ENCODE measurements around the gene ARID1B. TPM values are rescaled to one million over a fixed set of nuclear protein-coding genes. Genes with fewer than 3 reads are reported as not detected.

Gene ARID1B
- total RNA-seq, 1 experiment from 2014 or later, result 60.3 TPM

DNA sequence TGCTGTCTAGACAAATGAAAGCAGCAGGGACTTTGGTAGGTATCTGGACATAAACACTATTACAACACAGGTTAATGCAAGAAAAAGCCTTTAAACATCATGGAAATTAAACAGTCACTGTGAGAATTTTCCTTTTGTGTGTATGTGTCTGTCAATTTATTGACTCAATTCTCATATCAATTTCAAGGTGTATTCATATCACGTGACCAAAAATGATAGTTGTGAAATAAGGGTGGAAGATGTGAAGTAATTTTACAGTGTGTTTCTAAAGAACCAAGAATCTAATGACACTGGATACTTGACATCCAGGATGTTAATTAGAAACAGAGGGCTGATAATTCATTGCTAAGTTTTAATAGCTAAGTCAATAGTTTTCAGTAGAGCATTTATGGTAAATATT, 302.1 kb downstream of the ARID1B start:
- H3K4me1 Mint-ChIP-seq, result peaks cover 59% of the 10 kb centered on the region
- TF ChIP-seq, protein P1, sequence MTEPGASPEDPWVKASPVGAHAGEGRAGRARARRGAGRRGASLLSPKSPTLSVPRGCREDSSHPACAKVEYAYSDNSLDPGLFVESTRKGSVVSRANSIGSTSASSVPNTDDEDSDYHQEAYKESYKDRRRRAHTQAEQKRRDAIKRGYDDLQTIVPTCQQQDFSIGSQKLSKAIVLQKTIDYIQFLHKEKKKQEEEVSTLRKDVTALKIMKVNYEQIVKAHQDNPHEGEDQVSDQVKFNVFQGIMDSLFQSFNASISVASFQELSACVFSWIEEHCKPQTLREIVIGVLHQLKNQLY (CRISPR knock-in tag; IDR thresholded peaks at IDR 0.05), result no peak
- TF ChIP-seq FOXP1 (CRISPR knock-in tag; IDR thresholded peaks at IDR 0.05; ENCODE audit: borderline replicate concordance) (no peak), CBFB (CRISPR knock-in tag; IDR thresholded peaks at IDR 0.05; ENCODE audit: low read depth) (no peak), ESRRA (CRISPR knock-in tag; IDR thresholded peaks at IDR 0.05; ENCODE audit: borderline replicate concordance) (no peak), TCF7 (CRISPR knock-in tag; IDR thresholded peaks at IDR 0.05; ENCODE audit: low read depth) (no peak), ZNF317 (CRISPR knock-in tag; IDR thresholded peaks at IDR 0.05; ENCODE audit: borderline replicate concordance, low read depth) (no peak), ZNF138 (CRISPR knock-in tag; conservative IDR thresholded peaks at IDR 0.05) (no peak), ZBTB21 (CRISPR knock-in tag; IDR thresholded peaks at IDR 0.05; ENCODE audit: borderline replicate concordance) (no peak), TEAD4 (CRISPR knock-in tag; IDR thresholded peaks at IDR 0.05) (no peak), PRRX2 (CRISPR knock-in tag; IDR thresholded peaks at IDR 0.05) (no peak), ZNF423 (CRISPR knock-in tag; IDR thresholded peaks at IDR 0.05) (no peak), NFE2L1 (CRISPR knock-in tag; IDR thresholded peaks at IDR 0.05) (no peak), IRF2 (CRISPR knock-in tag; IDR thresholded peaks at IDR 0.05; ENCODE audit: borderline replicate concordance, low read depth) (no peak), RELA (CRISPR knock-in tag; IDR thresholded peaks at IDR 0.05; ENCODE audit: borderline replicate concordance) (no peak), ETV6 (CRISPR knock-in tag; IDR thresholded peaks at IDR 0.05) (no peak)
- TF ChIP-seq, protein P2, sequence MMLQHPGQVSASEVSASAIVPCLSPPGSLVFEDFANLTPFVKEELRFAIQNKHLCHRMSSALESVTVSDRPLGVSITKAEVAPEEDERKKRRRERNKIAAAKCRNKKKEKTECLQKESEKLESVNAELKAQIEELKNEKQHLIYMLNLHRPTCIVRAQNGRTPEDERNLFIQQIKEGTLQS (CRISPR knock-in tag; conservative IDR thresholded peaks at IDR 0.05), result no peak
- TF ChIP-seq, protein P3, sequence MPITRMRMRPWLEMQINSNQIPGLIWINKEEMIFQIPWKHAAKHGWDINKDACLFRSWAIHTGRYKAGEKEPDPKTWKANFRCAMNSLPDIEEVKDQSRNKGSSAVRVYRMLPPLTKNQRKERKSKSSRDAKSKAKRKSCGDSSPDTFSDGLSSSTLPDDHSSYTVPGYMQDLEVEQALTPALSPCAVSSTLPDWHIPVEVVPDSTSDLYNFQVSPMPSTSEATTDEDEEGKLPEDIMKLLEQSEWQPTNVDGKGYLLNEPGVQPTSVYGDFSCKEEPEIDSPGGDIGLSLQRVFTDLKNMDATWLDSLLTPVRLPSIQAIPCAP (CRISPR knock-in tag; IDR thresholded peaks at IDR 0.05), result no peak
- TF ChIP-seq, protein P4, sequence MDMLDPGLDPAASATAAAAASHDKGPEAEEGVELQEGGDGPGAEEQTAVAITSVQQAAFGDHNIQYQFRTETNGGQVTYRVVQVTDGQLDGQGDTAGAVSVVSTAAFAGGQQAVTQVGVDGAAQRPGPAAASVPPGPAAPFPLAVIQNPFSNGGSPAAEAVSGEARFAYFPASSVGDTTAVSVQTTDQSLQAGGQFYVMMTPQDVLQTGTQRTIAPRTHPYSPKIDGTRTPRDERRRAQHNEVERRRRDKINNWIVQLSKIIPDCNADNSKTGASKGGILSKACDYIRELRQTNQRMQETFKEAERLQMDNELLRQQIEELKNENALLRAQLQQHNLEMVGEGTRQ (CRISPR knock-in tag; IDR thresholded peaks at IDR 0.05), result no peak
- TF ChIP-seq, protein P5, sequence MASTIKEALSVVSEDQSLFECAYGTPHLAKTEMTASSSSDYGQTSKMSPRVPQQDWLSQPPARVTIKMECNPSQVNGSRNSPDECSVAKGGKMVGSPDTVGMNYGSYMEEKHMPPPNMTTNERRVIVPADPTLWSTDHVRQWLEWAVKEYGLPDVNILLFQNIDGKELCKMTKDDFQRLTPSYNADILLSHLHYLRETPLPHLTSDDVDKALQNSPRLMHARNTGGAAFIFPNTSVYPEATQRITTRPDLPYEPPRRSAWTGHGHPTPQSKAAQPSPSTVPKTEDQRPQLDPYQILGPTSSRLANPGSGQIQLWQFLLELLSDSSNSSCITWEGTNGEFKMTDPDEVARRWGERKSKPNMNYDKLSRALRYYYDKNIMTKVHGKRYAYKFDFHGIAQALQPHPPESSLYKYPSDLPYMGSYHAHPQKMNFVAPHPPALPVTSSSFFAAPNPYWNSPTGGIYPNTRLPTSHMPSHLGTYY (CRISPR knock-in tag; IDR thresholded peaks at IDR 0.05), result no peak
- H3K9me3 Mint-ChIP-seq, result no peaks in the 10 kb centered on the region
- DNase-seq (ENCODE audit: low spot score), result no peak
- no peaks in the 10 kb centered on the region for H3K27me3 Mint-ChIP-seq (ENCODE audit: low read depth)
- no peak overlapping the region for H3K4me3 Mint-ChIP-seq
- no peak overlapping the region for H3K27ac Mint-ChIP-seq
- ATAC-seq, result no peak
- ChIA-PET POLR2A (no interaction called here), CTCF (no interaction called here)
- no peaks in the 10 kb centered on the region for H3K36me3 Mint-ChIP-seq

DNA sequence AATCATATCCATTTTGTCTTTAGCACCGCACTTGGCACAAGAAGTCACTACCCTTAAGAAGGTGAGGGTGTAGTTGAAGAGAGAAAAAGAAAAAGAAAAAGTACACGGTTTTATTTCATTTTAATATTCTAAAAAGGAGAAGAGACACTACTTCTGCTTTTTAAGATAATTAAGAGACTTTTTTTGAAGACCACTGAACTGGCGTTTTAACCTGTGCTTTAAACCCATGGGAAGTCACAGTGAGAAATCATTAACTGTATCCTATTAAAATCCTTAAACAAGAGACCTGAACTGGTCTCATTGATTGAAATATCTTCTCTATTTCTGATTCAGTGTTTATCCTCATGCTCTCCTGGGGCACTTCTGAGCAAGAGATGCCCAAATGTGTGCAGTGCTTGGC, 302.6 kb downstream of the ARID1B start:
- CTCF ChIA-PET, result no interaction called here
- ATAC-seq (no peak), DNase-seq (ENCODE audit: low spot score) (no peak)
- H3K36me3 Mint-ChIP-seq, result no peaks in the 10 kb centered on the region
- no peaks in the 10 kb centered on the region for H3K9me3 Mint-ChIP-seq
- TF ChIP-seq KAT7 (CRISPR knock-in tag; IDR thresholded peaks at IDR 0.05; ENCODE audit: borderline replicate concordance) (no peak), NFYB (CRISPR knock-in tag; conservative IDR thresholded peaks at IDR 0.05; ENCODE audit: low read depth) (no peak), JUN (CRISPR knock-in tag; IDR thresholded peaks at IDR 0.05) (no peak), ZBTB21 (CRISPR knock-in tag; IDR thresholded peaks at IDR 0.05; ENCODE audit: borderline replicate concordance) (no peak), NFE2L1 (CRISPR knock-in tag; IDR thresholded peaks at IDR 0.05) (no peak)
- TF ChIP-seq, protein P6, sequence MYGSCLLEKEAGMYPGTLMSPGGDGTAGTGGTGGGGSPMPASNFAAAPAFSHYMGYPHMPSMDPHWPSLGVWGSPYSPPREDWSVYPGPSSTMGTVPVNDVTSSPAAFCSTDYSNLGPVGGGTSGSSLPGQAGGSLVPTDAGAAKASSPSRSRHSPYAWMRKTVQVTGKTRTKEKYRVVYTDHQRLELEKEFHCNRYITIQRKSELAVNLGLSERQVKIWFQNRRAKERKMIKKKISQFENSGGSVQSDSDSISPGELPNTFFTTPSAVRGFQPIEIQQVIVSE (CRISPR knock-in tag; IDR thresholded peaks at IDR 0.05; ENCODE audit: borderline replicate concordance), result no peak
- TF ChIP-seq, protein P7, sequence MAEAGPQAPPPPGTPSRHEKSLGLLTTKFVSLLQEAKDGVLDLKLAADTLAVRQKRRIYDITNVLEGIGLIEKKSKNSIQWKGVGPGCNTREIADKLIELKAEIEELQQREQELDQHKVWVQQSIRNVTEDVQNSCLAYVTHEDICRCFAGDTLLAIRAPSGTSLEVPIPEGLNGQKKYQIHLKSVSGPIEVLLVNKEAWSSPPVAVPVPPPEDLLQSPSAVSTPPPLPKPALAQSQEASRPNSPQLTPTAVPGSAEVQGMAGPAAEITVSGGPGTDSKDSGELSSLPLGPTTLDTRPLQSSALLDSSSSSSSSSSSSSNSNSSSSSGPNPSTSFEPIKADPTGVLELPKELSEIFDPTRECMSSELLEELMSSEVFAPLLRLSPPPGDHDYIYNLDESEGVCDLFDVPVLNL (CRISPR knock-in tag; IDR thresholded peaks at IDR 0.05; ENCODE audit: borderline replicate concordance, low read depth), result no peak
- H3K4me1 Mint-ChIP-seq, result peaks cover 59% of the 10 kb centered on the region
- POLR2A ChIA-PET, result no interaction called here
- H3K4me3 Mint-ChIP-seq, result no peak overlapping the region
- no peak overlapping the region for H3K27ac Mint-ChIP-seq
- H3K27me3 Mint-ChIP-seq (ENCODE audit: low read depth), result no peaks in the 10 kb centered on the region
